Adipose tissue (tissue), 3 donors: ENCODE data around the gene HSPB3. TPM values are rescaled to one million over a fixed set of nuclear protein-coding genes. Genes with fewer than 3 reads are reported as not detected.
"Not testable (repeated sequence)": the region's sequence is repeated elsewhere in the genome, so short reads cannot be mapped to it uniquely, and the experiment has no call there.

Source experiments
- H3K27ac ChIP-seq: one replicate; pipeline ENCODE4 v1.5.1; 2013; ENCODE audit warnings: low read depth, low read length
- WGBS, 3 donors: extraction: QIAGEN DNeasy Blood & Tissue Kit; methylation state at CpG; one replicate each; pipeline ENCODE4 v1.1.7; 2013; 5-methylcytosine and 5-hydroxymethylcytosine counted together
- polyA plus RNA-seq, 3 donors: library from polyadenylated mRNA; stranded (reverse); fragments of 200-250 nt; gene quantifications; one replicate each; pipeline ENCODE4 v1.2.3, GENCODE V29; 2013
- donor health status: healthy with polysubstance abuse.
- donor health status: Bipolar disorder and iron deficiency.
- donor health status: healthy.

HSPB3 gene
- polyA plus RNA-seq, 3 donors = 0.17 to 1.3 (median 0.45) TPM

DNA sequence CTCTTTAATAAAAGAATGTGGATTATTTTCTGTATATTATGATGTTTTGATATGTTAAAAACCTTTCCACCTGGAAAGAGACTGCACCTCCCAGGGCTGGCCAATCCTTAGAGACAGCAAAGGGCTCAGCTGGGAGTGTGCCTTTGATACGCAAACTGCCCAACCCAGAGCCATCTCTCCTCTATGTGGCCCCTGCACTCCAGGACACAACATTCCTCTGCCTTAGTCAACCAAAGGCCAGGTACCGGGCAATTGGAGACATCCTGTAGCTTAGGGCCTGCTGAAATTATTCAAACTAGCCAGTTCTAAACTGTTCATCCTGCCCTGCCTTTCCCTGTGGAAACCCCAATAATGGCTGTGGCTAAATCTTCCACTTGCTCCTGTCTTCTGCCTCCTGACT lies 5.0 kb upstream of the HSPB3 start:
- WGBS, 3 donors = 88 to 92% (median 90%) methylated on average over 2 of the region's 2 CpGs

DNA sequence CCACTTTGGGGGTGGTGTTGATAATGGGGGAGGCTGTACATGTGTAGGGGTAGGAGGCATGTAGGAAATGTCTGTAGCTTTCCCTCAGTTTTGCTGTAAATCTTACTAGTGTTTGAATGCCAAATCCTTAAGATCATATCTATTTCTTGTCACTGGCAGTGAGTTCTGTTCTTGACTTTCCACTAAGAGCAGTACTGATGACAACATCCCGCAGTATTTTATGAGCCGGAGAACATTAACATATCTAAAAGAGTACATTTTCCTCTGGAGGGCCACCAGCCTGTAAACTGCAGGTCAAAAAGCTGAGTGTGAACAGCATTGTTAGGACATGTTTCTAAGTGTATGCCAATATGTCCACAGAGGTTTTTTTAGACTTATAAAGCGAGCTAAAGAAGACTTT lies 2.5 kb upstream of the HSPB3 start:
- no peak overlapping the region for H3K27ac ChIP-seq
- 62 to 87% (median 71%) methylated on average over 3 of the region's 3 CpGs for WGBS, 3 donors

More for the DNA sequence above, 5.0 kb upstream of the HSPB3 start:
- H3K27ac ChIP-seq = no peak overlapping the region

GRCh38 chr5:54454602-54455001 lies 897 bp upstream of the HSPB3 start:
- H3K27ac ChIP-seq = no peak overlapping the region
- WGBS, 3 donors = 50 to 64% (median 59%) methylated on average over 2 of the region's 2 CpGs

GRCh38 chr5:54457094-54457862 lies 1.8 kb downstream of the HSPB3 start:
- 15 to 45% (median 33%) methylated on average over 5 of the region's 5 CpGs for WGBS, 3 donors
- no peak overlapping the region for H3K27ac ChIP-seq

- H3K27ac ChIP-seq = no peak overlapping the region
- WGBS, 3 donors = 95 to 98% (median 97%) methylated on average over 2 of the region's 2 CpGs
Observed at GRCh38 chr5:54458221-54458620, 2.7 kb downstream of the HSPB3 start.

GRCh38 chr5:54460181-54460919 lies 4.9 kb downstream of the HSPB3 start:
- no peak overlapping the region for H3K27ac ChIP-seq
- WGBS, 3 donors = 88 to 97% (median 92%) methylated on average over 3 of the region's 3 CpGs

- WGBS, 3 donors = 69 to 74% (median 72%) methylated on average over 5 of the region's 5 CpGs
- H3K27ac ChIP-seq = no peak overlapping the region
Observed at GRCh38 chr5:54462281-54462680, 6.8 kb downstream of the HSPB3 start.

DNA sequence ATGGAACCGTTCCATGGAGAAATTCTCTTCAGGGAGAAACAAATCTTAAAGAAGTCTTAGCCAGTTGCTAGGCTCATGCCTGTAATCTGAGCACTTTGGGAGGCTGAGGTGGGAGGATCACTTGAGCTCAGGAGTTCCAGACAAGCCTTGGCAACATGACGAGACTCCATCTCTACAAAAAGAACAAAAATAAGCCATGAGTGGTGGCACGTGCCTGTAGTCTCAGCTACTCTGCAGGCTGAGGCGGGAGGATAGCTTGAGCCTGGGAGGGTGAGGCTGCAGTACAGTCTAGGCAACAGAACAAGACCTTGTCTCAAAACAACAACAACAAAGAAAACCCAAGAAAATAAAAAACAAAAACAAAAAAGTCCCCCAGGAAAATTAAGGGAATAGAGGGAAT lies 8.2 kb downstream of the HSPB3 start:
- WGBS, 3 donors = 67 to 90% (median 70%) methylated on average over 4 of the region's 4 CpGs
- H3K27ac ChIP-seq = no peak overlapping the region

- no peak overlapping the region for H3K27ac ChIP-seq
- WGBS, 3 donors = 28 to 47% (median 44%) methylated on average over 2 of the region's 2 CpGs
Observed at GRCh38 chr5:54469622-54470021, 14.1 kb downstream of the HSPB3 start.

DNA sequence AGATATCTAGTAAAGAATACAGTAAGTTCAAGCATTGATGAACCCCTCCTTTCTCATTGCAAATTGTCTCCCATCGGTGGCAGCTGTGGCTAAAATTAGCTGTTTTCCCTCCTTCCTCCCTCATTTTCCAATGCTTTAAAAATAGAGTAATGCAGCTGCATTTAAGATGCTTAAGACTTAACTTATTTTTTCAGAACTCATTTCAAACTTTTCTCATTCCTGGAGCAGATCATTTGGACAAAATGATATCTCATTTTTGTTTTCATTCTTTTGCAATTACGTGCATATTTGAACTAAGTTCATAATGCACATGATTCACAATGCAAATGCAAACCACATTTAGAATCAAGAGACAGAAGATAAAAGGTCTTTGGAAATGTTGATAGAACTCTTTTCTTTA lies 14.6 kb downstream of the HSPB3 start:
- 33 to 70% (median 46%) methylated on average over 2 of the region's 2 CpGs for WGBS, 3 donors
- H3K27ac ChIP-seq = no peak overlapping the region

DNA sequence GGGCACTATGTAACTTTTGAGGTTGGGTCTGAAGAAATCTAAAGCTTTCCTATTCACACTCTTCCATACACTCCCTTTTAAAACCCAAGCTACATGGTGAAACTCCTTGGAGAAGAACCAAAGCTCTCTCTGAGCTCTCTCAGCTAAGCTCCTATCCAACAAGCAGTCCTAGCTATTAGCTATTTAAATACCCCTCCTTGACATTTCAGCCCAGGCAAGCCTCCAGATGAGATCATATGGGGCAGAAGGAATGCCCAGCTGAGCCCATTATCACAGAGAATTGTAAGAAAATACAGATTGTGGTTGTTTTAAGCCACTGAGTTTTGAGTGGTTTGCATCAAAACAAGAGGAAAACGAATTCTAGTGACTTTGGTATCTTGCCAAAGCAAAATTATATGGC lies 15.2 kb downstream of the HSPB3 start:
- H3K27ac ChIP-seq = no peak overlapping the region

DNA sequence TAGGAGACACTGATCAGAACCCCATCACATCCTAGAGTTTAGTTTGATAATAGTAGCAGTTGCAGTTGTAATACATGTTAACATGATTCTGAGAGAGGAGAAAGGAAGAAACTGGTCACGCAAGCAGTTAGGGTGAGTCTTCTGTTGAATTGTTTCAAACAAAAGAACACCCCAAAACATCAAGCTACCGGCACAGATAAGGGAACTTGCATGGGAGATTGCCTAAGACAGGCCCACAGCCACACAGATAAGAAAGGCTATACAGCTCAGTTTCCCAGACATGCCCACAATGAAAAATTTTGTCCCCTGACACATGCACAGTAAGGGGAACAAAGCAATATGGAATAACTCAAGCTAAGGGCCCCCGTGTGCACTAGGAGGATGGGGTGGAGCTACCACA lies 15.9 kb downstream of the HSPB3 start:
- 52 to 58% (median 57%) methylated on average over 3 of the region's 3 CpGs for WGBS, 3 donors
- no peak overlapping the region for H3K27ac ChIP-seq

More for the DNA sequence above, 15.2 kb downstream of the HSPB3 start:
- 43 to 62% (median 51%) methylated on average over 1 of the region's 1 CpG for WGBS, 3 donors

- no peak overlapping the region for H3K27ac ChIP-seq
- WGBS, 3 donors = 71 to 76% (median 72%) methylated on average over 2 of the region's 2 CpGs
Observed at GRCh38 chr5:54476682-54477081, 21.2 kb downstream of the HSPB3 start.

DNA sequence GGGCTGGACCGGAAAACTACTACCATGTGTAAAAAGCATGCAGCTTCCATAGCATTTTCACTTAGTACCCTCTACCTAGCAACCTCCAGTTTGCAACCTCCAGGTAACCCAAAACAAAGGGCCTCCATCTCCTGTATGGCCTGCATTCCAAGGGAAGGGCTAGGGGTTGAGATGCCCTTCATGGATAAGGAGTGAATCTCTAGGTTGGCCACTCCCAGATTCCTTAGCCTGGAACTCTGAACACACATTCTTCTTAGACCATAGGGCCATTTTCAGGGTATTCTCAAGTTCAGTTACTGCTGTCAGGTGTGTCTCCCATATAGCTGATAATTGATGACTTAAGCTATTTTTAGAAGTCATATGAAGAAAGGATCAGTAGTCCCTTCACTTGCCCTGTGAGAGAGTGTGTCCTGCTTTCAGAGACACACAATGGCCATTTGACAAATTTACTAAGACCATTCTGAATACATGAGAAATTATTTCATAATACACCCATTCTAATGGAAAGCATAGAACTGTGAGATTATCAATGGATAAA lies 22.5 kb downstream of the HSPB3 start:
- 93 to 100% (median 100%) methylated on average over 1 of the region's 1 CpG for WGBS, 3 donors
- H3K27ac ChIP-seq = no peak overlapping the region

GRCh38 chr5:54480296-54480695 lies 24.8 kb downstream of the HSPB3 start:
- no peak overlapping the region for H3K27ac ChIP-seq

- 72 to 85% (median 82%) methylated on average over 5 of the region's 5 CpGs for WGBS, 3 donors
- H3K27ac ChIP-seq = no peak overlapping the region
Observed at GRCh38 chr5:54484219-54484894, 28.9 kb downstream of the HSPB3 start.

DNA sequence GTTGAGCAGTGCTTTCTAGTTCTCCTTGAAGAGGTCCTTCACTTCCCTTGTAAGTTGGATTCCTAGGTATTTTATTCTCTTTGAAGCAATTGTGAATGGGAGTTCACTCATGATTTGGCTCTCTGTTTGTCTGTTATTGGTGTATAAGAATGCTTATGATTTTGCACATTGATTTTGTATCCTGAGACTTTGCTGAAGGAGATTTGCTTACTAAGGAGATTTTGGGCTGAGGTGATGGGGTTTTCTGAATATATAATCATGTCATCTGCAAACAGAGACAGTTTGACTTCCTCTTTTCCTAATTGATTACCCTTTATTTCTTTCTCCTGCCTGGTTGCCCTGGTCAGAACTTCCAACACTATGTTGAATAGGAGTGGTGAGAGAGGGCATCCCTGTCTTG lies 30.2 kb downstream of the HSPB3 start:
- not testable (repeated sequence) for H3K27ac ChIP-seq

DNA sequence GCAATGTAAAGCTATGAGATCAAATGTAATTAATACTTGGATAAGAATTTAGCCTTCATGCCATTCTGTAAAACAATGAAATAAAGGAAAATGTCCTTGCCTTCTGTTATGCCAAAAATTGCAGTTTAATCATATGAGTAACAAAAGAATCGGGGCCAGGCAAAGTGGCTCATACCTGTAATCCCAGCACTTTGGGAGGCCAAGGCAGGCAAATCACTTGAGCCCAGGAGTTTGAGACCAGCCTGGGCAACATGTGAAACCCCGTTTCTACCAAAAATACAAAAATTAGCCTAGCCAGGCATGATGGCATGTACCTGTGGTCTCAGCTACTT lies 34.1 kb downstream of the HSPB3 start:
- WGBS, 3 donors = 22 to 49% (median 46%) methylated on average over 2 of the region's 2 CpGs

GRCh38 chr5:54491326-54491725 lies 35.8 kb downstream of the HSPB3 start:
- H3K27ac ChIP-seq = no peak overlapping the region
- 85 to 88% (median 88%) methylated on average over 1 of the region's 1 CpG for WGBS, 3 donors

More for the DNA sequence above, 34.1 kb downstream of the HSPB3 start:
- not testable (repeated sequence) for H3K27ac ChIP-seq
